HCT116 (cell line): Measurements from ENCODE around the gene LIMD2.

Experiments
- CTCF ChIP-seq, 3 experiments: fragments of 200-600 bp in 1 of 3; sonication (generic) in 1 of 3; IDR thresholded peaks in 2 of 3; conservative IDR thresholded peaks in 1 of 3; 2 replicates each; pipeline ENCODE4 v1.5.1; 2012 to 2017; ENCODE audit warnings: low read depth in 2 of 3, low read length in 2 of 3, antibody characterized with exemption in 1 of 3, borderline replicate concordance in 1 of 3, control low read depth in 1 of 3, mild to moderate bottlenecking in 1 of 3, mixed read lengths in 1 of 3, mixed run types in 1 of 3, moderate library complexity in 1 of 3; ENCODE audit not compliant: insufficient read depth in 1 of 3
- EZH2phosphoT487 ChIP-seq: fragments of 200-600 bp; IDR thresholded peaks from 2 replicates; pipeline ENCODE4 v1.6.1; 2018; ENCODE audit warnings: antibody characterized with exemption, borderline replicate concordance
- POLR2A ChIP-seq: IDR thresholded peaks from 2 replicates; pipeline ENCODE4 v1.7.0; 2011; ENCODE audit warnings: borderline replicate concordance; ENCODE audit not compliant: insufficient read depth, insufficient read length; ENCODE audit errors: extremely low read depth
- POLR2AphosphoS5 ChIP-seq: IDR thresholded peaks from 2 replicates; pipeline ENCODE4 v1.6.1; 2011; ENCODE audit warnings: mild to moderate bottlenecking, low read depth, low read length, moderate library complexity
- RAD21 ChIP-seq: IDR thresholded peaks from 2 replicates; pipeline ENCODE4 v1.6.1; 2012; ENCODE audit warnings: low read depth, mild to moderate bottlenecking
- SIN3A ChIP-seq: IDR thresholded peaks from 2 replicates; pipeline ENCODE4 v1.6.1; 2012; ENCODE audit warnings: low read depth

- TF ChIP-seq POLR2AphosphoS5 (no peak), SIN3A (no peak), RAD21 (no peak), EZH2phosphoT487 (no peak), CTCF (IDR thresholded peaks at IDR 0.05 in 2 of 3, conservative IDR thresholded peaks at IDR 0.05 in 1 of 3; ENCODE audit: borderline replicate concordance in 1 of 3, insufficient read depth in 1 of 3, low read depth in 2 of 3, low read length in 2 of 3) (no peak), POLR2A (no peak)
Observed at GRCh38 chr17:63704259-63704576, 4.3 kb upstream of the LIMD2 start.
